ENCODE results near the gene ATAD3B.
"Not testable (repeated sequence)": the region's sequence is repeated elsewhere in the genome, so short reads cannot be mapped to it uniquely, and the experiment has no call there.

DNA sequence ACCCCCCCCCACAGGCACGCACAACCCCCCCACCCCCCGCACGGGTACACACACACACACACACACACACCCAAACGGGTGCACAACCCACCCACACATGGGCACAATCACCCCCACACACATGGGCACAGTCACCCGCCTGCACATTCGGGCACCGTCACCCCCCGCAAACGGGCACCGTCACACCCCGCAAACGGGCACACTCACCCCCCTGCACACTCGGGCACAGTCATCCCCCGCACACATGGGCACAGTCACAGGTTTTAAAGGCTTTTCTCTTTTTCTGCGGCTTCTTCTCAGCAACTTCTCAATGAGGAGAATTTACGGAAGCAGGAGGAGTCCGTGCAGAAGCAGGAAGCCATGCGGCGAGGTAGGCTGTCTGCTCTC lies 47.0 kb downstream of the ATAD3B start:
- TF ChIP-seq, protein P1, sequence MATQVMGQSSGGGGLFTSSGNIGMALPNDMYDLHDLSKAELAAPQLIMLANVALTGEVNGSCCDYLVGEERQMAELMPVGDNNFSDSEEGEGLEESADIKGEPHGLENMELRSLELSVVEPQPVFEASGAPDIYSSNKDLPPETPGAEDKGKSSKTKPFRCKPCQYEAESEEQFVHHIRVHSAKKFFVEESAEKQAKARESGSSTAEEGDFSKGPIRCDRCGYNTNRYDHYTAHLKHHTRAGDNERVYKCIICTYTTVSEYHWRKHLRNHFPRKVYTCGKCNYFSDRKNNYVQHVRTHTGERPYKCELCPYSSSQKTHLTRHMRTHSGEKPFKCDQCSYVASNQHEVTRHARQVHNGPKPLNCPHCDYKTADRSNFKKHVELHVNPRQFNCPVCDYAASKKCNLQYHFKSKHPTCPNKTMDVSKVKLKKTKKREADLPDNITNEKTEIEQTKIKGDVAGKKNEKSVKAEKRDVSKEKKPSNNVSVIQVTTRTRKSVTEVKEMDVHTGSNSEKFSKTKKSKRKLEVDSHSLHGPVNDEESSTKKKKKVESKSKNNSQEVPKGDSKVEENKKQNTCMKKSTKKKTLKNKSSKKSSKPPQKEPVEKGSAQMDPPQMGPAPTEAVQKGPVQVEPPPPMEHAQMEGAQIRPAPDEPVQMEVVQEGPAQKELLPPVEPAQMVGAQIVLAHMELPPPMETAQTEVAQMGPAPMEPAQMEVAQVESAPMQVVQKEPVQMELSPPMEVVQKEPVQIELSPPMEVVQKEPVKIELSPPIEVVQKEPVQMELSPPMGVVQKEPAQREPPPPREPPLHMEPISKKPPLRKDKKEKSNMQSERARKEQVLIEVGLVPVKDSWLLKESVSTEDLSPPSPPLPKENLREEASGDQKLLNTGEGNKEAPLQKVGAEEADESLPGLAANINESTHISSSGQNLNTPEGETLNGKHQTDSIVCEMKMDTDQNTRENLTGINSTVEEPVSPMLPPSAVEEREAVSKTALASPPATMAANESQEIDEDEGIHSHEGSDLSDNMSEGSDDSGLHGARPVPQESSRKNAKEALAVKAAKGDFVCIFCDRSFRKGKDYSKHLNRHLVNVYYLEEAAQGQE (IDR thresholded peaks at IDR 0.05), result not testable (repeated sequence)
- TF ChIP-seq, protein P2, sequence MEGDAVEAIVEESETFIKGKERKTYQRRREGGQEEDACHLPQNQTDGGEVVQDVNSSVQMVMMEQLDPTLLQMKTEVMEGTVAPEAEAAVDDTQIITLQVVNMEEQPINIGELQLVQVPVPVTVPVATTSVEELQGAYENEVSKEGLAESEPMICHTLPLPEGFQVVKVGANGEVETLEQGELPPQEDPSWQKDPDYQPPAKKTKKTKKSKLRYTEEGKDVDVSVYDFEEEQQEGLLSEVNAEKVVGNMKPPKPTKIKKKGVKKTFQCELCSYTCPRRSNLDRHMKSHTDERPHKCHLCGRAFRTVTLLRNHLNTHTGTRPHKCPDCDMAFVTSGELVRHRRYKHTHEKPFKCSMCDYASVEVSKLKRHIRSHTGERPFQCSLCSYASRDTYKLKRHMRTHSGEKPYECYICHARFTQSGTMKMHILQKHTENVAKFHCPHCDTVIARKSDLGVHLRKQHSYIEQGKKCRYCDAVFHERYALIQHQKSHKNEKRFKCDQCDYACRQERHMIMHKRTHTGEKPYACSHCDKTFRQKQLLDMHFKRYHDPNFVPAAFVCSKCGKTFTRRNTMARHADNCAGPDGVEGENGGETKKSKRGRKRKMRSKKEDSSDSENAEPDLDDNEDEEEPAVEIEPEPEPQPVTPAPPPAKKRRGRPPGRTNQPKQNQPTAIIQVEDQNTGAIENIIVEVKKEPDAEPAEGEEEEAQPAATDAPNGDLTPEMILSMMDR (IDR thresholded peaks at IDR 0.05; ENCODE audit: low read depth, low read length, missing input control), result not testable (repeated sequence)
- TF ChIP-seq, protein P3, sequence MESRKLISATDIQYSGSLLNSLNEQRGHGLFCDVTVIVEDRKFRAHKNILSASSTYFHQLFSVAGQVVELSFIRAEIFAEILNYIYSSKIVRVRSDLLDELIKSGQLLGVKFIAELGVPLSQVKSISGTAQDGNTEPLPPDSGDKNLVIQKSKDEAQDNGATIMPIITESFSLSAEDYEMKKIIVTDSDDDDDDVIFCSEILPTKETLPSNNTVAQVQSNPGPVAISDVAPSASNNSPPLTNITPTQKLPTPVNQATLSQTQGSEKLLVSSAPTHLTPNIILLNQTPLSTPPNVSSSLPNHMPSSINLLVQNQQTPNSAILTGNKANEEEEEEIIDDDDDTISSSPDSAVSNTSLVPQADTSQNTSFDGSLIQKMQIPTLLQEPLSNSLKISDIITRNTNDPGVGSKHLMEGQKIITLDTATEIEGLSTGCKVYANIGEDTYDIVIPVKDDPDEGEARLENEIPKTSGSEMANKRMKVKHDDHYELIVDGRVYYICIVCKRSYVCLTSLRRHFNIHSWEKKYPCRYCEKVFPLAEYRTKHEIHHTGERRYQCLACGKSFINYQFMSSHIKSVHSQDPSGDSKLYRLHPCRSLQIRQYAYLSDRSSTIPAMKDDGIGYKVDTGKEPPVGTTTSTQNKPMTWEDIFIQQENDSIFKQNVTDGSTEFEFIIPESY (IDR thresholded peaks at IDR 0.05), result not testable (repeated sequence)
- TF ChIP-seq, protein P4, sequence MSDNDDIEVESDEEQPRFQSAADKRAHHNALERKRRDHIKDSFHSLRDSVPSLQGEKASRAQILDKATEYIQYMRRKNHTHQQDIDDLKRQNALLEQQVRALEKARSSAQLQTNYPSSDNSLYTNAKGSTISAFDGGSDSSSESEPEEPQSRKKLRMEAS (IDR thresholded peaks at IDR 0.05), result not testable (repeated sequence)
- not testable (repeated sequence) for TF ChIP-seq RAD21 (IDR thresholded peaks at IDR 0.05); TAF1 (conservative IDR thresholded peaks at IDR 0.05); YY1 (IDR thresholded peaks at IDR 0.05); SP1 (IDR thresholded peaks at IDR 0.05); JUND (IDR thresholded peaks at IDR 0.05); EGR1 (IDR thresholded peaks at IDR 0.05; ENCODE audit: low read depth in 2 of 2); GABPA (IDR thresholded peaks at IDR 0.05 in 1 of 2, conservative IDR thresholded peaks at IDR 0.05 in 1 of 2)

All from liver (tissue), 3 donors.